ENCODE measurements around the gene GFPT2.

Gene GFPT2

DNA sequence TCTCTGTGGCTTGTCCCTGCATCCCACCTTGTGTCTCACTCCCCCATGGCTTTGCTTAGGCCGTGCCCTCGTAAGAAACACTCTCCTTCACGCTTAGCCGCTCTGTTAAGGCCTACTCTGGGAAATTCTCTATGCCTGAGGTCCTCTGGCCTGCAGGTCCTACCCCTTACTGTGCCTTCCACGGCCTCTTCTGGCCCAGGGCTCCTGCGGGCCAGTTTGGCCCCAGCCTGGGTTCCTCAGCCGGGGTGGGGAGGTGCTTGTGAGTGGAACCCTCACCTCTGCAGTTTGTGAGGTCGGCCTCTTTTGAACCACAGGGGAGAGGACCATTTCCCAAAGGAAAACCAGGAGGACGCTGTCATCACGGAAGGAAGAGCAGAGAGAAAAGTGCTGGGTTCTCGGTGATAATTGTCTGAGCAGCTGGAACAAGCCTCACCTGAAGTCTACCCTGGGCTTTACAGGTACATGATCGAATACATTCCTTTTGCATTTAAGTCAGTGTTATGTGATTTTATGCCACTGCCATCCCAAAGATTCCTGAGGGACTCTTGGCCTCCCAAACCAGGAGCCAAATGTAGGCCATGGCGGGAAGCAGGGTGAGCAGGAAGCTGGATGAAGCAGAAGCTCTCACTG lies 28.8 kb upstream of the GFPT2 start:
- Histone ChIP-seq H3K36me3 (ENCODE audit: control insufficient read depth in 2 of 2, insufficient read depth in 1 of 2, low read length in 2 of 2) (no peaks in the 10 kb centered on the region), H3K4me3 (ENCODE audit: low read depth, low read length) (no peak overlapping the region), H3K9me3 (ENCODE audit: control insufficient read depth, insufficient read depth, low read depth, low read length) (no peaks in the 10 kb centered on the region), H3K27ac (ENCODE audit: extremely low read depth, low read depth, low read length) (no peak overlapping the region), H3K4me1 (ENCODE audit: control insufficient read depth, insufficient read depth, low read length) (no peaks in the 10 kb centered on the region)
- ChIA-PET CTCF (no interaction called here), POLR2A (no interaction called here)
- TF ChIP-seq, protein P1, sequence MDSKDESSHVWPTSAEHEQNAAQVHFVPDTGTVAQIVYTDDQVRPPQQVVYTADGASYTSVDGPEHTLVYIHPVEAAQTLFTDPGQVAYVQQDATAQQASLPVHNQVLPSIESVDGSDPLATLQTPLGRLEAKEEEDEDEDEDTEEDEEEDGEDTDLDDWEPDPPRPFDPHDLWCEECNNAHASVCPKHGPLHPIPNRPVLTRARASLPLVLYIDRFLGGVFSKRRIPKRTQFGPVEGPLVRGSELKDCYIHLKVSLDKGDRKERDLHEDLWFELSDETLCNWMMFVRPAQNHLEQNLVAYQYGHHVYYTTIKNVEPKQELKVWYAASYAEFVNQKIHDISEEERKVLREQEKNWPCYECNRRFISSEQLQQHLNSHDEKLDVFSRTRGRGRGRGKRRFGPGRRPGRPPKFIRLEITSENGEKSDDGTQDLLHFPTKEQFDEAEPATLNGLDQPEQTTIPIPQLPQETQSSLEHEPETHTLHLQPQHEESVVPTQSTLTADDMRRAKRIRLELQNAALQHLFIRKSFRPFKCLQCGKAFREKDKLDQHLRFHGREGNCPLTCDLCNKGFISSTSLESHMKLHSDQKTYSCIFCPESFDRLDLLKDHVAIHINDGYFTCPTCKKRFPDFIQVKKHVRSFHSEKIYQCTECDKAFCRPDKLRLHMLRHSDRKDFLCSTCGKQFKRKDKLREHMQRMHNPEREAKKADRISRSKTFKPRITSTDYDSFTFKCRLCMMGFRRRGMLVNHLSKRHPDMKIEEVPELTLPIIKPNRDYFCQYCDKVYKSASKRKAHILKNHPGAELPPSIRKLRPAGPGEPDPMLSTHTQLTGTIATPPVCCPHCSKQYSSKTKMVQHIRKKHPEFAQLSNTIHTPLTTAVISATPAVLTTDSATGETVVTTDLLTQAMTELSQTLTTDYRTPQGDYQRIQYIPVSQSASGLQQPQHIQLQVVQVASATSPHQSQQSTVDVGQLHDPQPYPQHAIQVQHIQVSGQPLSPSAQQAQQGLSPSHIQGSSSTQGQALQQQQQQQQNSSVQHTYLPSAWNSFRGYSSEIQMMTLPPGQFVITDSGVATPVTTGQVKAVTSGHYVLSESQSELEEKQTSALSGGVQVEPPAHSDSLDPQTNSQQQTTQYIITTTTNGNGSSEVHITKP (tag by site-specific recombination; IDR thresholded peaks at IDR 0.05) = no peak
- no peak for TF ChIP-seq YY1 (tag by site-specific recombination; IDR thresholded peaks at IDR 0.05)

GRCh38 chr5:180381428-180381827 lies 28.3 kb upstream of the GFPT2 start:
- Histone ChIP-seq H3K36me3 (ENCODE audit: control insufficient read depth in 2 of 2, insufficient read depth in 1 of 2, low read length in 2 of 2) (no peaks in the 10 kb centered on the region), H3K4me1 (ENCODE audit: control insufficient read depth, insufficient read depth, low read length) (no peaks in the 10 kb centered on the region), H3K4me3 (ENCODE audit: low read depth, low read length) (no peak overlapping the region), H3K27ac (ENCODE audit: extremely low read depth, low read depth, low read length) (no peak overlapping the region), H3K9me3 (ENCODE audit: control insufficient read depth, insufficient read depth, low read depth, low read length) (no peaks in the 10 kb centered on the region)
- POLR2A ChIA-PET = no interaction called here
- TF ChIP-seq ZIC2 (tag by site-specific recombination; IDR thresholded peaks at IDR 0.05) (peak; percentile 68), ZBTB26 (tag by site-specific recombination; optimal IDR thresholded peaks at IDR 0.05) (no peak)
- TF ChIP-seq, protein P2, sequence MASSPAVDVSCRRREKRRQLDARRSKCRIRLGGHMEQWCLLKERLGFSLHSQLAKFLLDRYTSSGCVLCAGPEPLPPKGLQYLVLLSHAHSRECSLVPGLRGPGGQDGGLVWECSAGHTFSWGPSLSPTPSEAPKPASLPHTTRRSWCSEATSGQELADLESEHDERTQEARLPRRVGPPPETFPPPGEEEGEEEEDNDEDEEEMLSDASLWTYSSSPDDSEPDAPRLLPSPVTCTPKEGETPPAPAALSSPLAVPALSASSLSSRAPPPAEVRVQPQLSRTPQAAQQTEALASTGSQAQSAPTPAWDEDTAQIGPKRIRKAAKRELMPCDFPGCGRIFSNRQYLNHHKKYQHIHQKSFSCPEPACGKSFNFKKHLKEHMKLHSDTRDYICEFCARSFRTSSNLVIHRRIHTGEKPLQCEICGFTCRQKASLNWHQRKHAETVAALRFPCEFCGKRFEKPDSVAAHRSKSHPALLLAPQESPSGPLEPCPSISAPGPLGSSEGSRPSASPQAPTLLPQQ (tag by site-specific recombination; IDR thresholded peaks at IDR 0.05) = no peak
- CTCF ChIA-PET = no interaction called here

GRCh38 chr5:180380856-180381255 lies 27.7 kb upstream of the GFPT2 start:
- no peak for TF ChIP-seq FEZF1 (tag by site-specific recombination; IDR thresholded peaks at IDR 0.05)
- no peak for TF ChIP-seq ZNF433 (tag by site-specific recombination; IDR thresholded peaks at IDR 0.05; ENCODE audit: low read depth)
- TF ChIP-seq ZNF138 (tag by site-specific recombination; IDR thresholded peaks at IDR 0.05; ENCODE audit: borderline replicate concordance) = no peak
- no peak for TF ChIP-seq ZNF155 (tag by site-specific recombination; IDR thresholded peaks at IDR 0.05)
- TF ChIP-seq SP2 (tag by site-specific recombination; IDR thresholded peaks at IDR 0.05) = no peak
- TF ChIP-seq ZNF391 (tag by site-specific recombination; IDR thresholded peaks at IDR 0.05; ENCODE audit: borderline replicate concordance, low read depth) = no peak
- H3K4me3 ChIP-seq (ENCODE audit: low read depth, low read length) = no peak overlapping the region
- ChIA-PET CTCF (interaction anchor here (0.6 kb wide), 1 partner anchor 53 kb away, joined by 4 read pairs; no protein-coding TSS in a partner anchor), POLR2A (no interaction called here)
- H3K4me1 ChIP-seq (ENCODE audit: control insufficient read depth, insufficient read depth, low read length) = no peaks in the 10 kb centered on the region
- no peaks in the 10 kb centered on the region for H3K9me3 ChIP-seq (ENCODE audit: control insufficient read depth, insufficient read depth, low read depth, low read length)
- no peak overlapping the region for H3K27ac ChIP-seq (ENCODE audit: extremely low read depth, low read depth, low read length)
- H3K36me3 ChIP-seq (ENCODE audit: control insufficient read depth in 2 of 2, insufficient read depth in 1 of 2, low read length in 2 of 2) = no peaks in the 10 kb centered on the region

DNA sequence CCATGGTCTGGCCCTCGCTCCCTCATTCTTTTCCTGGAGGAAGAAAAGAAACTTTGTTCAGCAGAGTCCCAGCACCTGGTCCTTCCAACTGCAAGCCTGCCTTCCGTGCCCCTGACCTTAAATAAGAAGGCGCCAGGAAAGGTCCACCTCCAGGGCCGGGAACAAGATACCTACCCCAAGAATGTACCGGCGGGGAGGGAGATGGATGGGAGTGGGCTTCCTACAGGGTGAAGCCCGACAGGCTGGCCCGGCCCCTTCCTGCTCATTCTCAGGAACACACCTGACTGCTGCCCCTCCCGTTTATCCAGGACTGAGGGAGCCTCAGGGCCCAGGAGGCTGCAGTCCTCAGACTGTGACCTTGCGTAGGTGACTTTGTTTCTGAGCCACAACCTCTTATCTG lies 27.3 kb upstream of the GFPT2 start:
- no peaks in the 10 kb centered on the region for H3K36me3 ChIP-seq (ENCODE audit: control insufficient read depth in 2 of 2, insufficient read depth in 1 of 2, low read length in 2 of 2)
- H3K9me3 ChIP-seq (ENCODE audit: control insufficient read depth, insufficient read depth, low read depth, low read length) = no peaks in the 10 kb centered on the region
- ChIA-PET CTCF (interaction anchor here (0.6 kb wide), 1 partner anchor 52 kb away, joined by 4 read pairs; no protein-coding TSS in a partner anchor), POLR2A (no interaction called here)
- H3K4me1 ChIP-seq (ENCODE audit: control insufficient read depth, insufficient read depth, low read length) = no peaks in the 10 kb centered on the region
- no peak overlapping the region for H3K4me3 ChIP-seq (ENCODE audit: low read depth, low read length)
- no peak overlapping the region for H3K27ac ChIP-seq (ENCODE audit: extremely low read depth, low read depth, low read length)
- TF ChIP-seq ZNF112 (tag by site-specific recombination; IDR thresholded peaks at IDR 0.05) (no peak), ZBTB26 (tag by site-specific recombination; optimal IDR thresholded peaks at IDR 0.05) (no peak), CTCF (tag by site-specific recombination; IDR thresholded peaks at IDR 0.05) (no peak), GFI1B (tag by site-specific recombination; IDR thresholded peaks at IDR 0.05) (no peak)
- TF ChIP-seq, protein P3, sequence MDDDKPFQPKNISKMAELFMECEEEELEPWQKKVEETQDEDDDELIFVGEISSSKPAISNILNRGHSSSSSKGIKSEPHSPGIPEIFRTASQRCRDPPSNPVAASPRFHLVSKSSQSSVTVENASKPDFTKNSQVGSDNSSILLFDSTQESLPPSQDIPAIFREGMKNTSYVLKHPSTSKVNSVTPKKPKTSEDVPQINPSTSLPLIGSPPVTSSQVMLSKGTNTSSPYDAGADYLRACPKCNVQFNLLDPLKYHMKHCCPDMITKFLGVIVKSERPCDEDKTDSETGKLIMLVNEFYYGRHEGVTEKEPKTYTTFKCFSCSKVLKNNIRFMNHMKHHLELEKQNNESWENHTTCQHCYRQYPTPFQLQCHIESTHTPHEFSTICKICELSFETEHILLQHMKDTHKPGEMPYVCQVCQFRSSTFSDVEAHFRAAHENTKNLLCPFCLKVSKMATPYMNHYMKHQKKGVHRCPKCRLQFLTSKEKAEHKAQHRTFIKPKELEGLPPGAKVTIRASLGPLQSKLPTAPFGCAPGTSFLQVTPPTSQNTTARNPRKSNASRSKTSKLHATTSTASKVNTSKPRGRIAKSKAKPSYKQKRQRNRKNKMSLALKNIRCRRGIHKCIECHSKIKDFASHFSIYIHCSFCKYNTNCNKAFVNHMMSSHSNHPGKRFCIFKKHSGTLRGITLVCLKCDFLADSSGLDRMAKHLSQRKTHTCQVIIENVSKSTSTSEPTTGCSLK (tag by site-specific recombination; IDR thresholded peaks at IDR 0.05) = no peak

All from HEK293 (cell line).